NAMALWA (cell line): Measurements from ENCODE around the gene HEXB.
"Not testable (repeated sequence)": the region's sequence is repeated elsewhere in the genome, so short reads cannot be mapped to it uniquely, and the experiment has no call there.

Source experiments
- DNase-seq: peaks from one replicate; pipeline ENCODE4 v3.0.0-alpha.2; 2015; ENCODE audit warnings: low spot score

HEXB gene

DNA sequence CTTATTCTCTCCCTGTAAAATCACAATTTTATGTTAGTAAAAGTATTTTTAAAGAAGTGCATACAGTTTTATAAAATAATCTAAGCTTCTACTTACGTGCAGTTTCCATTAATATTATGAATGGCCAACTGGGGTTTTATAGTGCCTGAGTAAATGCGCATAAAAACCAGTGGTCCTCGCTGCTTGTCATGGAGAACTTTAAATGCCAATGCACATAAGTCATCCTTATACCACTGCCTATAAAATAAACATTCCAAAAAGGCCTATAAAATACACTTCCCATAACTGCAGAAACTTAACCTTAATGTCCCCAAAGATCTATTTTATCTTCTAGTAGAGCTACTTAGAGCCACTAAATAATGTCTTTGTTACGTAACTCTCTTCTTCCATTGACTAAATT lies 53.4 kb downstream of the HEXB start:
- DNase-seq: no peak

DNA sequence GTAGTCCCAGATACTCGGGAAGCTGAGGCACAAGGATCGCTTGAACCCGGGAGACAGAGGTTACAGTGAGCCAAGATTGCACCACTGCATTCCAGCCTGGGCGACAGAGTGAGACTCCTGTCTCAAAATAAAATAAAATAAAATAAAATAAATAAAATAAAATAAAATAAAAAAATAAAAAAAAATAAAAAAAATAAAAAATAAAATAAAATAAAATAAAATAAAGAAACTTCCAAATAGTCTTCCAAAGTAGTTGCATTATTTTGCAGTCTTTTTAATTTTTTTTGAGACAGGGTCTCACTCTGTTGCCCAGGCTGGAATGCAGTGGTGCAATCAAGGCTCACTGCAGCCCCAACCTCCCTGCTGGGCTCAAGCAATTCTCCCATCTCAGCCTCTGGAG lies 63.7 kb downstream of the HEXB start:
- DNase-seq: not testable (repeated sequence)

DNA sequence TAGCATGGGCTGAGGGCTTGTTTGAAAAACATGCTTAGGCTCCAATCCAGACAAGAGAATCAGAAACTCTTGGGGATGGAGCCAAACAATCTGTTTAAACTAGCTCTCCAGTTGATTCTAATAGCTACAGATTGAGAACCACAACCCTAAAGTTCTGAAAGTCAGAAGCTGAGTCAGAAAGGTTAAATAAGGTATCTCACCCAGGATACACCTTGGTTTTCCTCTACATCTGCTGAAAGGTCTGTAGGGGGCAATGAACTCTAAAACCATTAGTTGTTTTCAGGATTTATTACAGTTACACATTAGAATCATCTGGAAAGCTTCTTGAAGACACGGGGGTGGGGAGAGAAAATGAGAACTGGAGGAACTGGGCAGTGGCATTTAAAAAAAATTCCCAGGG lies 76.2 kb downstream of the HEXB start:
- DNase-seq: no peak

DNA sequence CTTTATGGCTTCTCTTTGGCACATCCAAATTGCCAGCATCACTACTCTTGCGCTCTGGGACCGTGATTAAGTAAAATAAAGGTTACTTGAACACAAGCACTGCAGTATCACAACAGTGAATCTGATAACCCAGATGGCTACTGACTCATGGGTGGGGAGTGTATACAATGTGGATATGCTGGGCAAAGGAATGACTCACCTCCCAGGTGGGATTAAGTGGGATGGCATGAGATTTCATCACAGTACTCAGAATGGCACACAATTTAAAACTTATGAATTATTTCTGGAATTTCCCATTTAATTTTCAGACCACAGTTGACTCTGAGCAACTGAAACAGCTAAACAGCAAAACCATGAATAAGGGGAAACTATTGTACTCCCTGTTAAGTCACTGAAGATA lies 77.6 kb downstream of the HEXB start:
- no peak for DNase-seq

DNA sequence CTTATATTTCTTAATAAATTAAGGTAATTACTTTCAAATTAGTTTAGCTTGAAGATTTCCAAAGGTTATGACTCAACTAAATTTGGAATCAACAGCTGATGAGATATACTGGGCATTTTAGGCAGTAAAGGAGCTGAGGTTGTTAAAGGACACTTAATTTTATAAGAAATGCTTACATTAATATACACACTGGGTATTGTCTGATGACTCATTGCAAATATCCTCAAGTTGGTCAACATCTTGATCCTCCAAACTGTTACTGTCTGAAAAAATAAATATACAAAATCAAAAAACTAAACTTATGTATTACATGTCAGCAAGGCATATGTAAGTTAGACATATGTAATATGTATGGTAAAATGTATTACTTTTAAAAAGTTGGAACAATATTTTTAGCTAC lies 78.5 kb downstream of the HEXB start:
- DNase-seq: no peak

DNA sequence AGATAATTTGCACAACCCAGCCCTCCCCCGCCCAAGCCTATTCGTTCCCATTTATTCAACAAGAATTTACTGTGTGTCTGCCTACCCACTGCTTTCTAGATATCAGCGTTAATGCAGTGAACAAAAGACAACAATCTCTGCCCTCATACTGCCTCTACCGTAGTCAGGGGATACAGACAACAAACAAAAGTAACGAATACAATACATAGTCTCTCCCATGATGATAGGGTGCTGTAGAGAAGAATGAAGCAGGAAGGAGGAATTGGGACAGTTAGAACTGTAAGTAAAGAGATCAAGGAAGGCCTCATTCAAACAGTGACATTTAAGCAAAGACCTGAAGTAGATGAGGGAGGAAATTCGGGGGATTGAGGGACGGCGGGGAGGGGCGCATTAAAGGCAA lies 80.2 kb downstream of the HEXB start:
- DNase-seq: peak; percentile 4

DNA sequence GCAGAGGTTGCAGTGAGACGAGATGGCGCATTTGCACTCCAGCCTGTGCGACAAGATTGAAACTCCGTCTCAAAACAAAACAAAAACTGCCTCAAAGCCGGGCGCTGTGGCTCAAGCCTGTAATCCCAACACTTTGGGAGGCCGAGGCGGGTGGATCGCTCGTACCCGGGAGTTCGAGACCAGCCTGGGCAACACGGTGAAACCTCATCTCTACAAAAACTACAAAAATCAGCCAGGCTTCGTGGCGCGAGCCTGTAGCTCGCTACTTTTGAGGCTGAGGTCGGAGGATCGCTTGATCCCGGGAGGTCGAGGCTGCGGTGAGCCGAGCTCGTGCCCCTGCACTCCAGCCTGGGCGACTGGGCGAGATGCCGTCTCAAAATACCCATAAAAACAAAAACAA lies 80.9 kb downstream of the HEXB start:
- no peak for DNase-seq

DNA sequence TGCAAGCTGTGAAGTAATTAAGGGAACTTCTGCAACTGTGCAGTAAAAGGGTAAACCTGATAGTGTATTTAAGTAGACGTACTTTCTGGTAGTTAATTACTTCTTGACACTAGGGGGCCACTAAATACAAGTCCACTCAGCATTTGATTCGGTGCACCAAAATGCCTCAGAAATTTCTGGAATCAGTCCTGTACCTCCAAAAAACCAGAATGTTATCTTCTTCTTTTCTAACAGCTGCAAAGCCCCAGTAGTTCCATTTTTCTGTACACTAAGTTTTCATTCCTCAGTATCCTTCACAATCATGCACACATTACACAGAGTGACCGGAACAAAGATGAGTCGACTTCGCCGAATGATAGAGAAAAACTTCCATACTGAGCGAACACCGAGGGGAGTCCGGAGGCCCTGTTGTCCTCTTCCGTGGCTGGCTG lies 81.4 kb downstream of the HEXB start:
- peak; percentile 79 for DNase-seq

DNA sequence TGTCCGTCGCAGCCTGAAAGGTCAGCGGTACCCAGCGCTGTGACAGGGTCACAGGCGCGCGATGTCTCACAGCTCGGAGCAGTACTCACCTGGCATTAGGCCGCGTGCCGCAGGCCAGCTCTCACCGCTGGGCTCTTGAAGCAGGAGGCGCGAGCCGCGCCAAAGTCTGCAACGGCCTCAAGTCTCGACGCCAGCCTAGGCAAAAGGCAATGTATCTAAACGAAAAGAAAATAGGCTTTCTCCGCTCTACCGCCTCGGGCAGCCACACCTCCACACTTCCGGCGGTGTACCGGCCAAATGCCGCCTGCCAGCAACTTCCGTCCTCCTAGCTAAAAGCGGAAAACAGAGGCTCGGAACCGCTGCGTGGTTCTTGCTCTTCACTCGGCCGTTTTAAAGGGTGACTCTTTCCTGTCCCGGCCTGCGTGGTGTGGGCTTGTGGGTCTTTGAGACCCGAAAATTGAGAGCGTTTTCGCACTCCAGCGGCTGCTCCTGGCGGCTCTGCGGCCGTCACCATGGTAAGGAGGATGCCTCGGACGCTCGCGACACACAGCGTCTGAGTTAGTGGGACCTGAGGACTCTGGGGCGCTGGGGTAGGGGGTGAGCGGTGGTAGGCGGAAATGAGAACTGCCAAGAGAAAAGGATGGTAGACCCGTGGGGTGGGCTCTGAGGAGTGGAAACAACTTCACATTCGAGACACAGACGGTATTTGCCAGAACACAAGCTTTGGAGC lies 82.0 kb downstream of the HEXB start, which contains the start of the genes GFM2 and NSA2:
TSS of gene GFM2 (minus strand) at position 269 of the 730 bp plus-strand sequence. CDS start 3,375 bp downstream, outside the sequence.
TSS of gene NSA2 (plus strand) at position 401 of the 730 bp plus-strand sequence. CDS start at position 513, 112 bp downstream.
- DNase-seq: peak; percentile 96

DNA sequence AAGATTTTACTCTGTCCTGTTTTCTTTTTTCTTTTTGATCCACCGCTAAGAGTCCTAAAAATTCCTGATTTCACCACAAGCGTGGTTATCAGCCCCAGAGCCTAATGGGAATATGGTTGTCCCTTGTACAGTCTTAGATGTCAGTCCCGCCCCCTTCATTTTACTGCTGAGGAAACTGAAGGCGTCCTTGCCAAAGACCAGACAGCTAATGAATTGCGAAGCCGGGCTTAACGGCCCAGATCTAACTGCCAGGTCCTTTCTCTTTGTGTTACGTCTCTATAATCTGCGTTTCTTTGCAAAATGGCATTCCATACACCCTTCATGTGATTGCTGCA lies 82.5 kb downstream of the HEXB start:
- peak; percentile 69 for DNase-seq
